ENCODE measurements around the gene RAD21L1. TPM values are rescaled to one million over a fixed set of nuclear protein-coding genes. Genes with fewer than 3 reads are reported as not detected.

The RAD21L1 gene
- total RNA-seq, 1 experiment from 2014 or later = not detected

- DNase-seq (ENCODE audit: low spot score) = no peak
- in situ Hi-C loops (cut with HindIII; ENCODE audit: low sequenced_read_pairs) = no loop called here
Observed at GRCh38 chr20:1196634-1197033, 29.2 kb upstream of the RAD21L1 start.

DNA sequence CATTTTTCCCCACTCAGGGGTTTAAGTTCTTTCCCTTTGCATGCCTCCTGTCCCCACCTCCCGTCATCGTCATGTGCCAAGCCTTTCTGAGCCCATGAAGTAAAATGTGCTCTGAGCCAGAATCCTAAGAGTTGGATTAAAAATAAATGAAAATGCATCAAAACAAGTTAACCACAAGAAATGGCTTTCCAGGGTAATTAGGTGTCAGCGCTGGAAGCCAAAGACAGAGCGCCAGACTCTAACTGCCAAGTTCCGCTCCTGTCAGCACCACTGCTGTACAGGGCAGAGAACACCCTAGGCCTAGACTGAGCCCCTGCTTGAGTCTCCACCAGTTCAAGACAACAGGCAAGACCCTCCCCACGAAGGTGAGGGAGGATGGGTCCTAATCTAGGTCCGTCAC lies 28.0 kb upstream of the RAD21L1 start:
- DNase-seq (ENCODE audit: low spot score) = no peak

DNA sequence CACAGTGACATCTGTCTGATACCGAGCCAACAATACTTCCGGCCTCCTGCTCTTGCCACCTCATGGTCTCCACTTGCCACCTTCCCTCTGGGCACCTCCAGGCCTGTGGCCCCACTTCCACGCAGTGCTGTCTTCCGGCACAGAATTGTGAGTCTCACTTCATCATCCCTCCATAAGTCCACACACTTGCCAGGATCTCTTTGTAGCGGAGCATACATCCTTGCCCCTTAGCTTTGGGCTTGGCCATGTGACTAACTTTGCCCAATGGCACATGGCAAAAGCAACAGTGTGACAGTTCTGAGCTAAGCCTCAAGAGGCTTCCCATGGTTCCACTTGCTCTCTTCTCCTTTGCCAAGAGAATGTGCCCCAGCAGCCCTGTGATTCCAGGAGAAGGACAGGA lies 27.1 kb upstream of the RAD21L1 start:
- in situ Hi-C loops (cut with HindIII; ENCODE audit: low sequenced_read_pairs) = no loop called here

More for the DNA sequence above, 28.0 kb upstream of the RAD21L1 start:
- in situ Hi-C loops (cut with HindIII; ENCODE audit: low sequenced_read_pairs) = no loop called here

DNA sequence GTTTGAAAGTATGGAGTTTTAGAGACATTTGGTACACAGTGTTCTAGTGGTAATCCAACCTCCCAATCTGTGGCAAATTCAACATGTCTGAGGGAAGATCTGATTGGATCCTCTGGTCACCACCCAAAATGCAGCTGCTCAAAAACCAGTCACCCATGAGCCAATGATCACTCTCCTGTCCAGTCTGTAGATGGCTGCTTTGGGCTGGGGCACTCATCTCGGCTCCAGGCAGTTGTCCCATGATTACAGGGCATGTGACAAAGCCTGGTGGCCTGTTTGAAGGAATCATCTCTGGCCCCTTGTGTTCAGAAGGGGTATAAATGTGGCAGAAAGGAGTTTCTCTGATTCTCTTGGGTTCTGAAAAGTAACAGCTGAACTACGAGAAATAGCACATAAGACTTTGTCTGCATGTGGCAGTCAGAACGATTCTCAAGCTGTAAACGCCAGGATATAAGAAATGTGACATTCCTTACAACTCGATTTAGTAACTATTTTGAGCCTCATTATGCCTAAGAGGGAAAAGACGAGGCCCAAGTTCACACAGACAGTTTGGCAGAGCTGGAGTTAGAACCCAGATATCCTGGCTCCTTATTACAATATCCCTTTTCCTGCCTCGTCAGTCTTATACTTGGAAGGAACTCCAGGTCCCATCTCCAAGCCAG lies 26.5 kb upstream of the RAD21L1 start:
- in situ Hi-C loops (cut with HindIII; ENCODE audit: low sequenced_read_pairs) = no loop called here
- DNase-seq (ENCODE audit: low spot score) = no peak

More for the DNA sequence above, 27.1 kb upstream of the RAD21L1 start:
- DNase-seq (ENCODE audit: low spot score) = no peak

DNA sequence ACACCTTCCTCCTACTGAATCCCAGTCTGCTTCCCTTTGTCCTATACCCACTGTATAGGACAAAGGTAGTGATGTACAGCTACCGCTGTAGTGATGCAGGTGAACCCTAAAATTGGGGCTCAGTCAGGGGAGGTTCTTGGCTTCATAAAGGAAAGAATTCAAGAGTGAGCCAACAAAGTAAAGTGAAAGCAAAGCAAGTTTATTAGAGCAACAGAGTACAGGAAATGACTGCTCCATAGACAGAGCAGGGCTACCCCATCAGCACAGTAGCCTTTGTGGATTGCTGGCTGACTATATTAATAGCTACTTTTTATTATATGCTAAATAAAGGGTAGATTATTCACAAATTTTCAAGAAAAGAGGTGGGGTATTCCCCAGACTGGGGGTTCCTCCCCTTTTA lies 25.9 kb upstream of the RAD21L1 start:
- DNase-seq (ENCODE audit: low spot score) = no peak
- in situ Hi-C loops (cut with HindIII; ENCODE audit: low sequenced_read_pairs) = no loop called here

- in situ Hi-C loops (cut with HindIII; ENCODE audit: low sequenced_read_pairs) = no loop called here
- DNase-seq (ENCODE audit: low spot score) = no peak
Observed at GRCh38 chr20:1202762-1203504, 22.9 kb upstream of the RAD21L1 start, which contains the start of gene C20orf202. Gene C20orf202 (plus strand): TSS chr20:1203454. CDS start chr20:1203586, 132 bp downstream.

GRCh38 chr20:1203630-1204029 lies 22.2 kb upstream of the RAD21L1 start:
- no peak for DNase-seq (ENCODE audit: low spot score)
- in situ Hi-C loops (cut with HindIII; ENCODE audit: low sequenced_read_pairs) = no loop called here

- in situ Hi-C loops (cut with HindIII; ENCODE audit: low sequenced_read_pairs) = no loop called here
- no peak for DNase-seq (ENCODE audit: low spot score)
Observed at GRCh38 chr20:1204113-1204512, 21.7 kb upstream of the RAD21L1 start.

- no peak for DNase-seq (ENCODE audit: low spot score)
- in situ Hi-C loops (cut with HindIII; ENCODE audit: low sequenced_read_pairs) = no loop called here
Observed at GRCh38 chr20:1204576-1204975, 21.3 kb upstream of the RAD21L1 start.

- DNase-seq (ENCODE audit: low spot score) = no peak
- in situ Hi-C loops (cut with HindIII; ENCODE audit: low sequenced_read_pairs) = no loop called here
Observed at GRCh38 chr20:1205802-1206201, 20.0 kb upstream of the RAD21L1 start.

DNA sequence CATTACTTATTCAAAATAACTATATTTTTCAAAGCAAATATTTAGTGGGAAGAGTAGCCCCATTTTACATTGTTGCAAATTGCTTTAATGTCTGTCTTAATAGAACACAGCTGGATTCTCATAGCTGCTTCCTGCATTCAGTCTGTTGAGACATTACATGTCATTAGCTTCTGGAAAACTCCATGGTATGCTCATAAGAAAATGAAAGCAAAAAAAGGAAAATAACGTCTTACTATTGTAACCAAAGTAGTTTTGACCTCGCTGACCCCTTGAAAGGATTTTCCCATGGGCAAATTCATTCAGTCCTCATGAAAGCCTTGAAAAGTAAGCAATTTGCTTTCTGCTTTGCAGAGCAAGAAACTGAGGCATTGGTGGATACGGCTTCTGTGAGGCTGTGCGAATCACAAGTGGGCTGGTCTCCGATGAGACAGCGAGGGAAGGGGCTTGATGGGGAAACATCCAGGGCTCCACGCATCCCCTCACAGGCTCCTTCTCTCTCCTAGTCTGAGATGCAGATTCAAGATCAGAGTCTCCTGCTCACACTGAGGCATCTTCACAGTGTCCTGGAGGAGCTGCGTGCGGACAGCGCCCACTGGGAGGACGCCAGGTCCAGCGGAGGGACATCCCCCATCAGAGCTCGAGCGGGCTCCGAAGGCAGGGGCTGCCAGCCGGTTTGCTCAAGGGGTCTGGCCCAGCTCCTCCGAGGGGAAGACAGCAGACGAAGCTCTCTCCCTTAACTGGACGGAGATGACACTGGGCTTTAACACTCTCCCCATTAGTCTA lies 19.3 kb upstream of the RAD21L1 start:
- no peak for DNase-seq (ENCODE audit: low spot score)
- in situ Hi-C loops (cut with HindIII; ENCODE audit: low sequenced_read_pairs) = no loop called here

- in situ Hi-C loops (cut with HindIII; ENCODE audit: low sequenced_read_pairs) = no loop called here
- no peak for DNase-seq (ENCODE audit: low spot score)
Observed at GRCh38 chr20:1207293-1207878, 18.5 kb upstream of the RAD21L1 start.

DNA sequence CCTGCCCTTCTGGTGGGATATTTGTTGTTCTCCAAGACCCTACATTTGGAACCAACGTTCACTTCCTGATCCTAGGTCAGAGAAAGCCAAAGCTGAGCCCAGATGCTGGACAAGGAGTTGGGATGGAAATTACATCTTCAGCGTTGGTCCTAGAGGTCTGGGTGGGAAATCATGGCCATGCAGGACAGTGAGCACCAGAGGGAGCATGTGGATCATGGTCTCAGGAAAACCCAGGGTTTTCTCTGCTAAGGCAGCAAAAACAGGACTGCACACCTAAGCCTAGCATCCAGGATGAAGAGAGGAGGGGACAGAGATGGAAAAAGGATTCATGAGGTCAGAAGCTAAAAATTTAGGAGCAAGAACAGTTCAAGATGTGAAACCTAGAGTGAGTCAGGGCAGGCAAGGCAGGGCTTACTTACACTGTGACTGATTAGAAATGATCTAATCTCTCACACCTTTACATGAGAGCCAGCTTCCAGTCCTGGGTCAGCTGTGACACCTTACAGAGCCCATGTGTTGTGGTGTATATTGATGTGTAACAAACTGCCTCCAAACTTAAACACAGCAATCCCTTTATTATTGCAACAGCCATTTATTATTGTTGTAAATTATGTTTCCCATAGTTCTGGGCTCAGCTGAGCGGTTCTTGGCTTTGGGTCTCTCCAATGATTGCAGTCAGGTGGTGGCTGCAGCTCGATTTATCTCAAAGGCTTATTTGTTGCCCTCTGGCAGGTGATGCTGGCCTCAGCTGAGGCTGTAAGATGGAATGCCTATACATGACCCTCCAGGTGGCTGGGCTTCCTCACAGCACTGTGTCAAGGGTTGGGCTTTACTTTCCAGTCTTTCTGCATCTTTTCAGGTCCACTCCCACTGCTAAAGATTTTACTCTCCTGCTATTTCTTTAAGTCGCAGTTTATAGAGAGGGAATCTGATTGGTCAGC lies 16.1 kb upstream of the RAD21L1 start:
- DNase-seq (ENCODE audit: low spot score) = no peak
- in situ Hi-C loops (cut with HindIII; ENCODE audit: low sequenced_read_pairs) = no loop called here

DNA sequence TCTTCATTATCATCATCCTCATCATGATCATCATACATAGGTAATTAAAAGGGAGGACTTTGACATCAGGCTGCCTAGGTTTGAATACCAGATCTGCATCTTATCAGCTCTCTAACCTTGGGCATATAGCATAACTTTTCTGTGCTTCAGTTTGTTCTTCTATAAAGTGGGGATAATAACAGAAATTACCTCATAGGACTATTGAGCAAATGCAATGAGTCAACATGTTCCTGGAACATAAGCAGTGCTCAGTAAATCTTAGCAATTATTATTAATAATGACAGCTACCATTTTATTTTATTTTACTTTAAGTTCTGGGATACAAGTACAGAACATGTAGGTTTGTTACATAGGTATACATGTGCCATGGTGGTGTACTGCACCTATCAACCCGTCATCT lies 15.3 kb upstream of the RAD21L1 start:
- in situ Hi-C loops (cut with HindIII; ENCODE audit: low sequenced_read_pairs) = no loop called here
- no peak for DNase-seq (ENCODE audit: low spot score)

DNA sequence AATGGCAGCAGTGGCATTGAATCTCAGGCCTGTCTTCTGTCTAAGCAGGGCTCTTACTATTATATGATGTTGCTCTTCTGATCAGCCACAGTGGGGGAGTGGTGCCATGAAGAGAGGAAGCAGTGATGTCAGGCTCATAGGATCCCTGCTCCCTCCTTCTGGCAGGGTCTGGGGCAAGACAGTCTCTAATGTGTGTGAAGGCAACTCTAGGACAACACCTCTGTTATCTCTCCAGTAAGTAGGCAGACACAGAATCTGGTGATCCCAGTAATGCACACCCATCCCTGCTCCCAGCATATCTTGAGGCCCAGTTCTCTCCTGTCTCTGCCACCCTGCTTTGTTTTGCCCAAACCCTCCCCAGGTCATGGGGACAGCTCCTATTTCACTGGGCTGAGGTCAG lies 13.8 kb upstream of the RAD21L1 start:
- in situ Hi-C loops (cut with HindIII; ENCODE audit: low sequenced_read_pairs) = no loop called here
- DNase-seq (ENCODE audit: low spot score) = no peak

DNA sequence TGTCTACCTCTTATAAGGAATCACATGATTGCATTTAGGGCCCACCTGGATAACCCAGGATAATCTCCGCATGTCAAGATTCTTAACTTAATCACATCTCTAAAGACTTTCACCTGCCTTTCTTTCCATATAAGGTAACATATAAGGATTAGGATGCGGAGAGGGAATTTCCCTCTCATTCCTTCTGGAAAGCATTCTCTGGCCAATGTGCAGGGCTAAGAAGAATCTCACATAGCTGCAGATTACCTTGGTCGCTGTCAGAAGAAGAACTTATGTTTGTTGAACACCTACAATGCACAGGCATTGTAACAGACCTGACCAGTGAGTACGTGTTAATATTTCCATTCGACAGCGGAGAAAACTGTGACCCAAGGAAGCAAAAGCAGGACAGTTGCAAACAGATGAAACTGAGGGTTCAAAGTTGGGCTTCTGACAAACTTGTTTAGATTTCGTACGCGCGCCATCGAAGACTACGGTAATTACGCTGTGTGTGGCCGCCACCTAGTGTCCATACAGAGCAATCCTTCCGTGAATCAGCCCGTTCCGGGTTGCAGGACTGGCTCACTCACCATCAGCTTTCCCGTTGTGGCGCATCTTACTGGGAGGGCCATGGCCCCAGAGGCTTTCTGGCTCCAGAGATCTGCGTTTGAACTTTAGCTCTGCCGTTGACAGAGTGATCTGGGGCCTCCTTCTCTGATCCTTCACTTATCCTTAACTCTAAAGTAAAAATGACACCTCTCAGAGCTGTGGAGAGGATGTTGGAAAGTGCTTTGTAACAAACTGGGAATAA lies 13.0 kb upstream of the RAD21L1 start:
- DNase-seq (ENCODE audit: low spot score) = peak; percentile 70
- in situ Hi-C loops (cut with HindIII; ENCODE audit: low sequenced_read_pairs) = no loop called here

GRCh38 chr20:1214838-1215261 lies 11.0 kb upstream of the RAD21L1 start:
- DNase-seq (ENCODE audit: low spot score) = no peak
- in situ Hi-C loops (cut with HindIII; ENCODE audit: low sequenced_read_pairs) = no loop called here
